Heart right ventricle (tissue), 16 donors: ENCODE results near the gene RAI1. TPM values are rescaled to one million over a fixed set of nuclear protein-coding genes. Genes with fewer than 3 reads are reported as not detected.

ENCODE experiments used
- ATAC-seq, 8 donors: fragments of 200-7000 bp; cut with Tn5 transposase; one replicate each; pipeline ENCODE4 v1.9.1; 2020; ENCODE audit warnings: mild to moderate bottlenecking in 8 of 8, moderate library complexity in 8 of 8, moderate number of reproducible peaks in 1 of 8
- DNase-seq, 2 donors: peaks; one replicate each; pipeline ENCODE4 v3.0.0-alpha.2; 2020
- H3K27ac ChIP-seq, 10 donors: fragments of 200-600 bp; sonication (generic) in 2 of 10; one replicate each; pipeline versions ENCODE4 v1.5.0 to v1.8.0; 2020 to 2022; ENCODE audit warnings: mild to moderate bottlenecking in 3 of 10
- H3K27me3 ChIP-seq, 7 donors: fragments of 200-600 bp; one replicate each; pipeline ENCODE4 v1.8.0; 2021 to 2022; ENCODE audit warnings: mild to moderate bottlenecking in 2 of 7
- H3K36me3 ChIP-seq, 9 donors: fragments of 200-600 bp; sonication (generic) in 1 of 9; one replicate each; pipeline versions ENCODE4 v1.5.0 to v1.8.0; 2020 to 2022; ENCODE audit warnings: mild to moderate bottlenecking in 2 of 9
- H3K4me1 ChIP-seq, 9 donors: fragments of 200-600 bp; sonication (generic) in 1 of 9; one replicate each; pipeline versions ENCODE4 v1.5.0 to v1.8.0; 2020 to 2022; ENCODE audit warnings: mild to moderate bottlenecking in 4 of 9
- H3K4me3 ChIP-seq, 10 donors: fragments of 200-600 bp; sonication (generic) in 2 of 10; one replicate each; pipeline versions ENCODE4 v1.5.0 to v1.8.0; 2020 to 2022; ENCODE audit warnings: mild to moderate bottlenecking in 7 of 10, moderate library complexity in 2 of 10
- H3K9me3 ChIP-seq, 11 donors: fragments of 200-600 bp in 10 of 11; sonication (generic) in 2 of 11; one replicate each; pipeline versions ENCODE4 v1.5.0 to v1.8.0; 2013 to 2022; ENCODE audit warnings: mild to moderate bottlenecking in 2 of 11, control low read depth in 1 of 11, moderate library complexity in 1 of 11
- CTCF ChIP-seq, 9 donors: fragments of 200-600 bp; sonication (generic) in 2 of 9; IDR thresholded peaks; one replicate each; pipeline versions ENCODE4 v1.5.0 to v1.8.0; 2021 to 2022; ENCODE audit warnings: antibody characterized with exemption in 9 of 9, mild to moderate bottlenecking in 5 of 9, moderate library complexity in 1 of 9
- WGBS, 2 donors: extraction: QIAGEN DNeasy Blood & Tissue Kit; methylation state at CpG; one replicate each; pipeline ENCODE4 v1.1.7; 2013; ENCODE audit warnings: inconsistent platforms in 1 of 2; 5-methylcytosine and 5-hydroxymethylcytosine counted together
- intact Hi-C, 10 donors: fragments of 100-400 bp; cut with DNase I; formaldehyde crosslinking; loops; one replicate each; pipeline versions ENCODE4 v1.11.1 to v1.14.2; 2022
- microRNA-seq, 2 donors: library from miRNA; unstranded; fragments of <30 nt; microRNA quantifications; one replicate each; pipeline ENCODE4 v1.2.0, GENCODE V29; 2021
- polyA plus RNA-seq, 2 donors: library from polyadenylated mRNA; stranded (reverse); fragments of 200-250 nt; gene quantifications; one replicate each; pipeline ENCODE4 v1.2.3, GENCODE V29; 2013
- total RNA-seq, 10 donors: library from RNA; stranded (reverse); fragmentation: NEBNext Ultra II Directional in 3 of 10; extraction: Animal tissue kit (Norgen Biotek cat#: 25700) in 3 of 10; gene quantifications; one replicate each; pipeline versions ENCODE4 v1.2.1 to v1.2.4, GENCODE V29; 2021 to 2023
- donor health status: Arrhythmogenic right ventricular cardiomyopathy.
- donor health status: ischemic (EF 13 %, LVEDD 7.1; RV severe dilation, severe dysfunction).
- donor health status: healthy with polysubstance abuse.
- donor health status: DM: no; HTN: yes; CAD: no.
- donor health status: DM: no; HTN: no; CAD: no.
- donor health status: ischemic (EF 25% LVEDD 6.9; RV normal size, moderate dysfunction).
- donor health status: ischemic (EF 25% LVEDD 5.7; RV mildly dilated, moderate dysfunction).
- donor health status: healthy.
- donor health status: DM: yes; HTN: yes; CAD: no.
- donor health status: Ischemic cardiomyopathy.
- donor health status: ischemic (EF 35%, LVEDD 5.7; RV mildly dilated, moderate dysfunction).
- donor health status: nonischemic (EF 11% LVEDD 7.7; RV severe dilation, severe dysfunction).
- donor health status: DM: yes; HTN: yes; CAD: no.
- donor health status: PGD.
- donor health status: ischemic (EF 29% LVEDD 5.4; RV normal size, mild dysfunction).
- donor health status: nonischemic (EF 23%, LVEDD 6.1; RV moderate dilation, normal function).

RAI1 gene
- total and polyA plus RNA-seq, 12 donors = 13.8 to 32.0 (median 19.8) TPM

GRCh38 chr17:17856386-17856785 lies 175.1 kb downstream of the RAI1 start:
- no peak for TF ChIP-seq CTCF (IDR thresholded peaks at IDR 0.05)
- no peaks in the 10 kb centered on the region for H3K9me3 ChIP-seq
- H3K4me1 ChIP-seq = peaks cover 12 to 52% (median 15%) of the 10 kb centered on the region in 9 donors
- no peak overlapping the region for H3K4me3 ChIP-seq
- ATAC-seq (no peak), DNase-seq (no peak)
- no peaks in the 10 kb centered on the region for H3K27me3 ChIP-seq
- WGBS, 2 donors = 88 to 89% methylated on average over 2 of the region's 2 CpGs
- peaks cover 0 to 41% (median 3%) of the 10 kb centered on the region in 9 donors for H3K36me3 ChIP-seq
- intact Hi-C loops = loop anchor here in 3 of 10 donors (2.0 to 10.0 kb wide), 4 partner anchors 39 to 174 kb away; partner anchors contain the start of gene RAI1 (in 1 of the 3)
- no peak overlapping the region for H3K27ac ChIP-seq

- DNase-seq (no peak), ATAC-seq (no peak)
- TF ChIP-seq CTCF (IDR thresholded peaks at IDR 0.05) = no peak
- Histone ChIP-seq H3K36me3 (peaks cover 0 to 45% (median 13%) of the 10 kb centered on the region in 9 donors), H3K4me3 (no peak overlapping the region), H3K27me3 (no peaks in the 10 kb centered on the region), H3K9me3 (no peaks in the 10 kb centered on the region), H3K4me1 (peaks cover 9 to 42% (median 15%) of the 10 kb centered on the region in 9 donors), H3K27ac (no peak overlapping the region)
- WGBS, 2 donors = 68 to 80% methylated on average over 4 of the region's 4 CpGs
- intact Hi-C loops = loop anchor here in 3 of 10 donors (2.0 to 10.0 kb wide), 4 partner anchors 40 to 175 kb away; partner anchors contain the start of gene RAI1 (in 1 of the 3)
Observed at GRCh38 chr17:17857496-17857895, 176.2 kb downstream of the RAI1 start.

GRCh38 chr17:17859909-17860765 lies 178.9 kb downstream of the RAI1 start:
- H3K27me3 ChIP-seq = no peaks in the 10 kb centered on the region
- no peaks in the 10 kb centered on the region for H3K9me3 ChIP-seq
- H3K36me3 ChIP-seq = peaks cover 0 to 55% (median 13%) of the 10 kb centered on the region in 9 donors
- 28 to 36% methylated on average over 9 of the region's 9 CpGs for WGBS, 2 donors
- peak; percentile 88 to 97 (median 94) for ATAC-seq
- intact Hi-C loops = loop anchor here (1.0 to 10.0 kb wide), 12 partner anchors 43 to 185 kb away; partner anchors contain the start of gene RAI1 (in 6 of the 10)
- peak overlapping the region in 7 of 10 donors; percentile 7 to 64 (median 39) for H3K27ac ChIP-seq
- H3K4me3 ChIP-seq = no peak overlapping the region
- DNase-seq = peak; percentile 69 to 75
- peak; percentile 89 to 99 (median 97) for TF ChIP-seq CTCF (IDR thresholded peaks at IDR 0.05)
- peaks cover 9 to 42% (median 15%) of the 10 kb centered on the region in 9 donors for H3K4me1 ChIP-seq

- peaks cover 9 to 38% (median 14%) of the 10 kb centered on the region in 9 donors for H3K4me1 ChIP-seq
- no peak overlapping the region for H3K4me3 ChIP-seq
- peak overlapping the region in 2 of 10 donors; percentile 39 to 60 for H3K27ac ChIP-seq
- no peaks in the 10 kb centered on the region for H3K9me3 ChIP-seq
- 75 to 78% methylated on average over 5 of the region's 5 CpGs for WGBS, 2 donors
- no peaks in the 10 kb centered on the region for H3K27me3 ChIP-seq
- H3K36me3 ChIP-seq = peaks cover 0 to 59% (median 14%) of the 10 kb centered on the region in 9 donors
- DNase-seq (no peak), ATAC-seq (no peak)
- no peak for TF ChIP-seq CTCF (IDR thresholded peaks at IDR 0.05)
- intact Hi-C loops = loop anchor here in 9 of 10 donors (1.0 to 10.0 kb wide), 9 partner anchors 48 to 186 kb away; partner anchors contain the start of gene RAI1 (in 5 of the 9)
Observed at GRCh38 chr17:17860766-17861107, 179.5 kb downstream of the RAI1 start.

Small RNAs within 50 kb of the gene (microRNA-seq; reads per million reads assigned to microRNA genes)
- gene MIR33B = 5.4 to 12.8 reads per million in 2 donors
- gene MIR6777 = 0 reads per million in 2 donors

Other genes starting within 250 kb of the RAI1 start
- 10 to 100 TPM; 31.4 to 42.0 (median 35.2) TPM for gene MED9, start 204.5 kb upstream of the RAI1 start, total RNA-seq
- 10 to 100 TPM; 32.6 to 33.8 TPM for gene MED9, start 204.5 kb upstream of the RAI1 start, polyA plus RNA-seq
- gene RASD1, start 185.1 kb upstream of the RAI1 start, total RNA-seq = 10 to 100 TPM in 4 of 10 donors, 1 to 10 TPM in 6; 2.2 to 67.7 (median 6.8) TPM
- gene RASD1, start 185.1 kb upstream of the RAI1 start, polyA plus RNA-seq = 10 to 100 TPM; 26.3 to 85.8 TPM
- 10 to 100 TPM; 13.5 to 26.7 (median 21.1) TPM for gene PEMT, start 89.8 kb upstream of the RAI1 start, total RNA-seq
- 10 to 100 TPM; 50.8 to 55.2 TPM for gene PEMT, start 89.8 kb upstream of the RAI1 start, polyA plus RNA-seq
- gene SREBF1, start 155.5 kb downstream of the RAI1 start, total RNA-seq = 10 to 100 TPM in 8 of 10 donors, 1 to 10 TPM in 2; 9.0 to 44.1 (median 16.4) TPM
- 10 to 100 TPM; 49.0 to 61.2 TPM for gene SREBF1, start 155.5 kb downstream of the RAI1 start, polyA plus RNA-seq